Activated naive CD8-positive, alpha-beta T cell treated with anti-CD3 and anti-CD28 coated beads, Interleukin-2, amount 10 ng/mL, durations not matched to agents 7 days and 5 days (primary cell): Measurements from ENCODE around the gene ZBTB44. TPM values are rescaled to one million over a fixed set of nuclear protein-coding genes. Genes with fewer than 3 reads are reported as not detected.

Source experiments
- ATAC-seq: fragments of 150-1000 bp; cut with Tn5 transposase; one replicate; pipeline ENCODE4 v1.10.0; 2021; ENCODE audit warnings: low read depth, moderate library complexity
- POLR2A ChIA-PET: fragments of 350-600 bp; sonication (Branson Sonifier 250); formaldehyde crosslinking; loops from one replicate; lab custom pipeline; 2021; ENCODE audit warnings: antibody characterized with exemption; lab: Charles Lee
- DNase-seq: peaks from one replicate; pipeline ENCODE4 v3.0.0; 2021
- H3K27ac Mint-ChIP-seq: one replicate; pipeline ENCODE4 v1.8.0; 2022; ENCODE audit warnings: mild to moderate bottlenecking, mixed read lengths
- H3K27me3 Mint-ChIP-seq: one replicate; pipeline ENCODE4 v1.8.0; 2022; ENCODE audit warnings: mild to moderate bottlenecking, moderate library complexity, mixed read lengths
- H3K36me3 Mint-ChIP-seq: one replicate; pipeline ENCODE4 v1.8.0; 2021; ENCODE audit warnings: mild to moderate bottlenecking, mixed read lengths
- H3K4me1 Mint-ChIP-seq: one replicate; pipeline ENCODE4 v1.8.0; 2021; ENCODE audit warnings: mixed read lengths
- H3K4me3 Mint-ChIP-seq: one replicate; pipeline ENCODE4 v1.8.0; 2022; ENCODE audit warnings: mild to moderate bottlenecking, moderate library complexity, mixed read lengths
- H3K9me3 Mint-ChIP-seq: one replicate; pipeline ENCODE4 v1.8.0; 2021; ENCODE audit warnings: mixed read lengths
- total RNA-seq, 2 experiments: library from RNA; stranded (reverse); gene quantifications; one replicate each; pipeline ENCODE4 v1.2.3, GENCODE V29; 2021

ZBTB44 gene
- total RNA-seq, 2 experiments from 2014 or later = 53.9 to 60.7 TPM

DNA sequence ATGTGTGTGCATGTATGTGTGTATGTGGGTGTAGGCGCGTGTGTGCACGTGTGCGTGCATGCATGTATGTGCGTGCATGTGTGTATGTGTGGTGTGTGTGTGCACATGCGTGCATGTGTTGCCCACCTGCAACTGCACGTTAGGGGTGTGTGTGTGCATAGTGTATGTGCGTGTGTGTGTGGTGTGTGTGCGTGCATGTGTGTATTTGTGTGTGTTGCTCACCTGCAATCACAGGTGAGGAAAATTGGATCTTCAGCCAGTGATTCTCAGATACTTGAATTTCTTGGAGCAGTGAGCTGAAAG lies 100.8 kb downstream of the ZBTB44 start:
- no peaks in the 10 kb centered on the region for H3K4me1 Mint-ChIP-seq
- DNase-seq (no peak), ATAC-seq (no peak)
- no peaks in the 10 kb centered on the region for H3K36me3 Mint-ChIP-seq
- no peak overlapping the region for H3K4me3 Mint-ChIP-seq
- H3K9me3 Mint-ChIP-seq = no peaks in the 10 kb centered on the region
- POLR2A ChIA-PET = no interaction called here
- peaks cover 3% of the 10 kb centered on the region for H3K27me3 Mint-ChIP-seq
- no peak overlapping the region for H3K27ac Mint-ChIP-seq

DNA sequence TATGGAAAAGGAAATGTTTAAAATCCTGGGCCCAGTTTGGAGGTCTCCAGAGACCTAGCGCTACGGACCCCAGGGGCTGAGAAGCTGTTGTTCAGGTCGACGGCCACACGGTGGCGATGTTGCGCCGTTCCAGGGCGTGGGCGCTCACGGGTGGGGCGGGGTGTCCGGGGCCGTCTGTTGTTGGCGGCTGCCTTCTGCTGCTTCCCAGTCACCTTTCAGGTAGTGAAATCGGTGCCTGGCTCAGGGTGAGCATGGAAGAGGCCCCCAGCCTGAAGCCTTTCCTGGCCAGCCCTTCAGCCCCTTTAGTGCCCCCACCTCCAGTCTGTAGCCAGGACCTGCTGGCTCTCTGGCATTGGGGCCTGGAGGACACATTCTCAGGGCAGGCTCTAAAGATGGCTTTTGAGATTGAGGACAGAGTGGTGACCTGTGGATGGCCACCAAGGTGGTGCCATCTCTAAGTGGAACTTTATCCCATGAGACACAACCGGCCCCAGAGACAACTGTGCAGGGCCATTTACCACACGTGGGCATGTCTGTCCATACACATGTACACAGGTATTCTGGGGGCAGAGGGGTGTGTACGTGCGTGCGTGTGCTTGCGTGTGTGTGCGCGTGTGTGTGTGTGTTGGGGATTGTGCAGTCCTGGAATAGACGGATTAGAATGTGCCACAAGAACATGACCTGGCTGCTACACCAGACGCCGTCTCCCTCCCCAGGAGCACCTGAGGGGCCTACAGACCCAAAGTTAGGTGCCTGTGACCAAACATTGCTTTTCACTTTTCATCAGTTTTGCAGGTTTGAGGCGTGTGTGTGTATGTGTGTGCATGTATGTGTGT lies 101.4 kb downstream of the ZBTB44 start:
- POLR2A ChIA-PET = interaction anchor here (0.7 to 1.0 kb wide), 2 partner anchors 218 to 649 kb away, joined by 3 read pairs; no protein-coding TSS in a partner anchor
- peaks cover 3% of the 10 kb centered on the region for H3K27me3 Mint-ChIP-seq
- no peaks in the 10 kb centered on the region for H3K36me3 Mint-ChIP-seq
- DNase-seq (peak; percentile 85), ATAC-seq (peak; percentile 88)
- no peaks in the 10 kb centered on the region for H3K4me1 Mint-ChIP-seq
- H3K27ac Mint-ChIP-seq = no peak overlapping the region
- no peaks in the 10 kb centered on the region for H3K9me3 Mint-ChIP-seq
- H3K4me3 Mint-ChIP-seq = no peak overlapping the region

DNA sequence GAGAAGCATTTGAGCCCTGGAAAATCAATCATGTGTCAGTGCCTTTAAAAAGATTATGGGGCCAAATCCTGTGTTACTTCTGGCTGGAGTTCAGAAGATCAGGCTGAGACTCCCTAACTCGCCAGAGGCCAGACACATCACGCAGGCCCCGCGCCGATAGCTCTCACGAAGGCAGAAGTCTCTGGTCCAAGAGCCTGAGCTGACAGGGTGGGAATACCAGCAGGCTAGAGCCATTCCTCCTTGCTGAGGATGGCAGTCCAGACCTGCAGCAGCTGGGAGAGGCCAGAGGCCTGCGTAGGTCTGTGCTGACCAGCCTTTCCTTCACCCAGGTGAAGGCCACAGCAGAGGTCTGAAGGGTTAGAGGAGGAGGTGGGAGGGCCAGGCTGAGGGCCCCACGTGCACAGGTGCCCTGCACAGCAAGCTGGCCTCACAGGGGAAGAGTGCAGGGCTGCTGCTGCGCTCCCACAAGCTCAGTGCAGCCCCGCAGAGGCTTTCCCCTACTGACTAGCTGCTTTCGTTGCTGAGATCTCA lies 102.2 kb downstream of the ZBTB44 start:
- DNase-seq (no peak), ATAC-seq (no peak)
- no peaks in the 10 kb centered on the region for H3K4me1 Mint-ChIP-seq
- POLR2A ChIA-PET = interaction anchor here (0.7 to 1.0 kb wide), 2 partner anchors 219 to 650 kb away, joined by 3 read pairs; no protein-coding TSS in a partner anchor
- H3K27ac Mint-ChIP-seq = no peak overlapping the region
- no peak overlapping the region for H3K4me3 Mint-ChIP-seq
- no peaks in the 10 kb centered on the region for H3K9me3 Mint-ChIP-seq
- H3K27me3 Mint-ChIP-seq = peaks cover 3% of the 10 kb centered on the region
- no peaks in the 10 kb centered on the region for H3K36me3 Mint-ChIP-seq

DNA sequence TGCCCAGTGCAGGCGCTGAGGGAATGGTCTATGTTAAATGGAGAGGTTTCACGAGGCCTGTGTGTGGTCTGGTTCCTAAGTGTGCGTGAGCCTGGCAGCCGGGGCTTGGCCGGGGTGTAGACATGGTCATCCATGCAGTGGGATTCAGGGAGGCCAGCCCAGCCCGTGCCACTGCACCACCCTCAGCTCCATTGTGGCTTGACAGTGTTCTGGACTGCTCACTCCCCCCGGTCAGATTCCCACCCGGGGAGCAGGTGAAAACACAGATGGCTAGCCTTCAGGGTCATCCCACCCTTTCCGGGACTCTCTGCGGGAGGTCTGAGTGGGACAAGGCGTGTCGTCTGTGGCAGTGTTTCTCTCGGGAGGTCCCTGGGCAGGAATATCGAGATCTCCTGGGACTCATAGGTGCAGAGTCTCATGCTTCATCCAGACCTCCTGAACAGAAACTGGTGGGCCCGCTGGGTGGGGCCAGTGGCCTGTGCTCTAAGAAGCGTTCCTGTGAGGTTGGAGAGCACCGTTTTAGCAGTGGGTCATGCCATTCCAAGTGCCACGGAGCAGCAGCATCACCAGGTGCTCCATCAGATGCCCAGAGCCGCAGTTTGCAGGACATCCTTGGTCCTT lies 102.8 kb downstream of the ZBTB44 start:
- POLR2A ChIA-PET = no interaction called here
- Mint-ChIP-seq H3K4me1 (no peaks in the 10 kb centered on the region), H3K9me3 (no peaks in the 10 kb centered on the region), H3K4me3 (no peak overlapping the region), H3K27ac (no peak overlapping the region), H3K36me3 (no peaks in the 10 kb centered on the region), H3K27me3 (peaks cover 3% of the 10 kb centered on the region)
- ATAC-seq = no peak
- DNase-seq = no peak

DNA sequence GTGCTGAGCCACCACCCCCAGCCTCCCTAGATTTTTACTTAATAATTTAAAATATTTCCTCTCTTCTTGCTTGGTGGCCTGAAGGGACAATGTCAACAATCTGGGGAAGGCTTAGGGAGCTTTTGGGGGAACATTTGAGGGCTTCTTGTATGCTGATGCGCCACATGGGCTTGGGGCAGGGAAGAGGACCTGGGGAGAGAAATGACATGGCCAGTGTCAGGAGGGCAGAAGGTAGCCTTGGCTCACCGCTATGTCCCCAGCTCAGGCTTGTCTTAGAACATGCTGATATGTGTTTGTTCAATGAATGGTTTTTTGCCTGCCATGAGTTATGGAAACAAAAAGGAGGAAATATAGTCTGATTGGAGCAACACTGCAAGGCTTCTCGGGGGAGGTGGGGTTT lies 103.6 kb downstream of the ZBTB44 start:
- POLR2A ChIA-PET = interaction anchor here (0.7 kb wide), 1 partner anchor 17 kb away, joined by 3 read pairs; no protein-coding TSS in a partner anchor
- H3K4me1 Mint-ChIP-seq = no peaks in the 10 kb centered on the region
- H3K36me3 Mint-ChIP-seq = no peaks in the 10 kb centered on the region
- ATAC-seq (no peak), DNase-seq (no peak)
- H3K27ac Mint-ChIP-seq = no peak overlapping the region
- H3K27me3 Mint-ChIP-seq = peaks cover 3% of the 10 kb centered on the region
- H3K9me3 Mint-ChIP-seq = no peaks in the 10 kb centered on the region
- H3K4me3 Mint-ChIP-seq = no peak overlapping the region

DNA sequence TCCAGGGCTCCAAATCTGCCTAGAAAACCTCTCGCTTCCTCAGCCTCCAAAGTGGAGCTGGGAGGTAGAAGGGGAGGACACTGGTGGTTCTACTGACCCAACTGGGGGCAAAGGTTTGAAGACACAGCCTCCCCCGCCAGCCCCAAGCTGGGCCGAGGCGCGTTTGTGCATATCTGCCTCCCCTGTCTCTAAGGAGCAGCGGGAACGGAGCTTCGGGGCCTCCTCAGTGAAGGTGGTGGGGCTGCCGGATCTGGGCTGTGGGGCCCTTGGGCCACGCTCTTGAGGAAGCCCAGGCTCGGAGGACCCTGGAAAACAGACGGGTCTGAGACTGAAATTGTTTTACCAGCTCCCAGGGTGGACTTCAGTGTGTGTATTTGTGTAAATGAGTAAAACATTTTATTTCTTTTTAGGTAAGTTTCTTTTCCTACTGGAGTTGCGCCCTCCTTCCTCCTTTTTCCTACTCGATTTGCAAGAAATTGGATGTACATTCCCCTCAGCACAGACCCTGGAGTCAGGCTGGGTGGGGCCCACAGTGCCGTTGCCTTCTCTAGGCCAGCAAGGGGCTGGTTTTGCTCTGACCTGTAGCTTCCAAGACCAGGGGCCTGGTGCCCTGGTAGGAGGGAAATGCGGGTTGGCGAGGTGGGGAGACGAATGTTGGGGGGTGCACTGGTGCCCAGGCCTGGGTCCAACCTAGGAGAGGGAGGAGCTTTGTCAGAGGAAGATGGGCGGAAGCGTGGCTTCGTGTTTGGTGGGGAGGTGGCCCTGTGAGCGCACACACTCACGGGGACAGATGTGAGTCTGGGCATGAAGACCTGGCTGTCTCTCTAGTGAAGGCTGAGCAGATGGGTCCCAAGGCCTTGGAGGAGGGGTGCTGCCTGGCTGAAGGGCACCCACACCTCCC lies 104.5 kb downstream of the ZBTB44 start:
- H3K36me3 Mint-ChIP-seq = no peaks in the 10 kb centered on the region
- H3K27me3 Mint-ChIP-seq = peaks cover 3% of the 10 kb centered on the region
- H3K4me1 Mint-ChIP-seq = no peaks in the 10 kb centered on the region
- no peak overlapping the region for H3K4me3 Mint-ChIP-seq
- no peak for ATAC-seq
- POLR2A ChIA-PET = interaction anchor here (0.7 kb wide), 1 partner anchor 16 kb away, joined by 3 read pairs; no protein-coding TSS in a partner anchor
- H3K27ac Mint-ChIP-seq = no peak overlapping the region
- no peak for DNase-seq
- no peaks in the 10 kb centered on the region for H3K9me3 Mint-ChIP-seq

DNA sequence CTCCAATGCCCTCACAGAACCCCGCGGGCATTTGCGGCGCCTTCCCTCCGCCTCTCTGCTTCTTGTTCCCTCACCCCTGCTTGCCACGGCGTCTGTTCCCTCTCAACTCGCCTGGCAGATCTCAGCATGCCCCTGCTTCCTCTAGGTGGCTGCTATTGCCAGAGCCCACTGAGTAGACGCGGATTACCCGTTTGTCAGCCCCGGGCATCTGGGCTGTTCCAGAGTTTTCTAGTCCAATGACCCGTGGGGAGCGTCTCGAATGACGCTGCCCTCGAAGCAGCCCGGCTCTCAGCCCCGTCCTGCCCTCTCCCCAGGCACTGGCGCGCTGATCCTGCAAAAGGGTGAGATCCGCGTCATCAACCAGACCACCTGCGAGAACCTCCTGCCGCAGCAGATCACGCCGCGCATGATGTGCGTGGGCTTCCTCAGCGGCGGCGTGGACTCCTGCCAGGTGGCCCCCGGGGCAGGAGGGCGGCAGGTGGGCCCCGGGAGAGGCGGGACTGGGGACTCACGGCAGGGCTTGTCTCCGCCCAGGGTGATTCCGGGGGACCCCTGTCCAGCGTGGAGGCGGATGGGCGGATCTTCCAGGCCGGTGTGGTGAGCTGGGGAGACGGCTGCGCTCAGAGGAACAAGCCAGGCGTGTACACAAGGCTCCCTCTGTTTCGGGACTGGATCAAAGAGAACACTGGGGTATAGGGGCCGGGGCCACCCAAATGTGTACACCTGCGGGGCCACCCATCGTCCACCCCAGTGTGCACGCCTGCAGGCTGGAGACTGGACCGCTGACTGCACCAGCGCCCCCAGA lies 105.4 kb downstream of the ZBTB44 start:
- POLR2A ChIA-PET = no interaction called here
- Mint-ChIP-seq H3K27ac (no peak overlapping the region), H3K4me1 (no peaks in the 10 kb centered on the region), H3K4me3 (no peak overlapping the region), H3K36me3 (no peaks in the 10 kb centered on the region), H3K9me3 (no peaks in the 10 kb centered on the region), H3K27me3 (peaks cover 3% of the 10 kb centered on the region)
- ATAC-seq (no peak), DNase-seq (no peak)

DNA sequence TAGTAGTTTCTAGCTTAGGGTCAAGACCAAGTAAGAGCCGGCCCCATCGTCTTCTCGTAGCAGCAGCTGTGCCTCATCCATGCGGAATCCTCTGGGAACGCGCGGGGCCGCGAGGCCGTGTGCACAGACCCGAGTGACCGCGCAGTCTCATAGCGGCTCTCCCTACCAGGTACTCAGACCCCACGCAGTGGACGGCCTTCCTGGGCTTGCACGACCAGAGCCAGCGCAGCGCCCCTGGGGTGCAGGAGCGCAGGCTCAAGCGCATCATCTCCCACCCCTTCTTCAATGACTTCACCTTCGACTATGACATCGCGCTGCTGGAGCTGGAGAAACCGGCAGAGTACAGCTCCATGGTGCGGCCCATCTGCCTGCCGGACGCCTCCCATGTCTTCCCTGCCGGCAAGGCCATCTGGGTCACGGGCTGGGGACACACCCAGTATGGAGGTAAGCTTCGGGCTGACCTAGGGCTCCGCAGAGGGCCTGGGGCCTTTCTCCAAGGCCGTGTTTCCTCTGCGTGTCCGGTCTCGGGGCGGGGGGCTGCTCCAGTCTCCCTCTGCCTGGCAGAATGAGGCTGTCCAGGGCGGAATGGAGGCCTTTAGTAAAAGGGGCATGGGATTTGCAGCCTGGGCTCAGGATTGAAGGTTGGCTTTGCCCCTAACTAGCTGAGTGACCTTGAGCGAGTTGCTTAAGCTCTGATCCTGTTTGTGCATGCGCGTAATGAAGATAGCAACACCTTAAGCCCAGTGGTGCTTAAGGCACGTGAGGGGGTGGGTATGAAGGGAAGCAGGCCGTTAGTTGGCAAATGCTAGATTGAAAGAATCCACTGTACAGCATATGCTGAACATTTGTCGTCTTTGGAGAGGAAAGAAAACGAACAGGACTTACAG lies 106.2 kb downstream of the ZBTB44 start:
- no peak overlapping the region for H3K27ac Mint-ChIP-seq
- no peaks in the 10 kb centered on the region for H3K36me3 Mint-ChIP-seq
- no peaks in the 10 kb centered on the region for H3K9me3 Mint-ChIP-seq
- POLR2A ChIA-PET = no interaction called here
- DNase-seq (no peak), ATAC-seq (no peak)
- H3K27me3 Mint-ChIP-seq = peaks cover 3% of the 10 kb centered on the region
- H3K4me3 Mint-ChIP-seq = no peak overlapping the region
- H3K4me1 Mint-ChIP-seq = no peaks in the 10 kb centered on the region

DNA sequence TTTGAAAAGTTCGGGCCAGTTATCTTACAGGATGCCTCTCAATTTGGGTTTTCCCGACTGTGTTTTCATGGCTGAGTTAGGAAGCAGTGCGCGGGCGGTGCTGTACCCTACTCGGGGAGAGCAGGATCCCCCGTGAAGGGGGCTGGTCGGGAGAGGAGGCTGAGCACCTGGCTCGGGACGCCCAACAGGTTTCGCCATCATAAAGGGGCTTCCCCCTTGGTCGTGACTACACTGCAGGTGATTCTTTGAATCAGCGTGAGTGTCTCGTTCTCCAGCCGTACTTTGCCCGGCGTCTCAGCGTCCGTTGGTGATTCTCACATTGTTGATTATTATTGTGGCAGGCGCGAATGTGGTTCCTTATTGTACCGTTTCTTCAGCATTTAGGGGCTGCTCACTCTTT lies 108.6 kb downstream of the ZBTB44 start:
- POLR2A ChIA-PET = no interaction called here
- H3K27me3 Mint-ChIP-seq = peaks cover 3% of the 10 kb centered on the region
- no peaks in the 10 kb centered on the region for H3K36me3 Mint-ChIP-seq
- H3K27ac Mint-ChIP-seq = no peak overlapping the region
- H3K4me1 Mint-ChIP-seq = peaks cover 1% of the 10 kb centered on the region
- H3K9me3 Mint-ChIP-seq = no peaks in the 10 kb centered on the region
- ATAC-seq (no peak), DNase-seq (no peak)
- H3K4me3 Mint-ChIP-seq = no peak overlapping the region

DNA sequence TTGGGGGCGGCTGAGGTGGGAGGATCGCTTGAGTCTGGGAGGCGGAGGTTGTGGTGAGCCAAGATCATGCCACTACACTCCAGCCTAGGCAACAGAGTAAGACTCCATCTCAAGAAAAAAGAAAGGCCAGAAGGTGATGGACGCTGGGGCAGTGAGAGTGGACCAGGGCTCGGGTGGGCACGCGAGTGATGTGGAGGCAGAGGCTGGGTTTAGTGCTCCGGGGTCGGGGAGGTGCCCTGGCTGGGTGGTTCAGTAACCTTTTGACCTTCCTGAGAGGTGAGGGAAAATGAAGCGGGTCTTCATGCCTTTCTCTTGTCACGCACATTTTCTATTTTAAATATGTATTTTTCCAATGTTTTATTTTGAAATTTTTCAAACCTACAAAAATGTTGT lies 110.0 kb downstream of the ZBTB44 start:
- Mint-ChIP-seq H3K4me3 (no peak overlapping the region), H3K27me3 (no peaks in the 10 kb centered on the region), H3K36me3 (no peaks in the 10 kb centered on the region), H3K4me1 (peaks cover 1% of the 10 kb centered on the region), H3K9me3 (no peaks in the 10 kb centered on the region), H3K27ac (no peak overlapping the region)
- DNase-seq (no peak), ATAC-seq (no peak)
- POLR2A ChIA-PET = no interaction called here

DNA sequence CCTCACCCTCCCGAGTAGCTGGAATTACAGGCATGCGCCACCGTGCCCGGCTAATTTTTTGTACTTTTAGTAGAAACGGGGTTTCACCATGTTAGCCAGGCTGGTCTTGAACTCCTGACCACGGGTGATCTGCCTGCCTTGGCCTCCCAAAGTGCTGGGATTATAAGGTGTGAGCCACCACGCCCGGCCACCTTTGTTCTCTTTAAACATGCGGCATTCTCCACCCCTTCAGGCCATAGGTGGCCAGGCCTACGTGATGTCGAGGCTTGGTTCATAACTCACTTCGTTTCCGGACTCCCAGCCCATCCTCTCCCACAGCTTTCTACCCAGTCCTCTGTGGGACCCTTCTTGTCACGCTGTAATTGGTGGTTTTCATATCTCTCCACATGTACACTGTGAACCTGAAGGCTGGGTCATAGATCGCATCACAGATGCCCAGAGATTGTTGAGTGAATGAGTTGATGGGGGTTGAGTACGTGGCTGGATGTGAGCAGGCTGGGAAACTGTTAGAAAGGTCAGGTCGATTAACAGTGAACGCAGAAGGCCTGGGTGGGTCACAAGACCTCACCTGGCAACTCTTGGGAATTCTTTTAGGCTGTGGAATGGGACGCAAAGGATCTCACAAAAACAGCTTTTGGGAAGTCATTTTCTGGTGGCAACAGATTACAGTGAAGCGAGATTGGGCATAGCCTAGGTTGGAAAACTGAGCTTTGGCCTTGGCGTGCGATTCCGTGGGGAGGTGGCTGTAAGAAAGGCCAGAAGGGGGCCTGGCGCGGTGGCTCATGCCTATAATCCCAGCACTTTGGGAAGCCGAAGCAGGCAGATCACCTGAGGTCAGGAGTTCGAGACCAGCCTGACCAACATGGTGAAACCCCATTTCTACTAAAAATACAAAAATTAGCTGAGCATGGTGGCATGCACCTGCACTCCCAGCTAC lies 110.7 kb downstream of the ZBTB44 start:
- no peak overlapping the region for H3K4me3 Mint-ChIP-seq
- peaks cover 1% of the 10 kb centered on the region for H3K4me1 Mint-ChIP-seq
- no peaks in the 10 kb centered on the region for H3K36me3 Mint-ChIP-seq
- H3K27ac Mint-ChIP-seq = no peak overlapping the region
- H3K27me3 Mint-ChIP-seq = no peaks in the 10 kb centered on the region
- ATAC-seq (no peak), DNase-seq (no peak)
- no peaks in the 10 kb centered on the region for H3K9me3 Mint-ChIP-seq
- POLR2A ChIA-PET = no interaction called here
